ENCODE measurements around the gene C5orf63.

Gene C5orf63

GRCh38 chr5:127076315-127077129 lies 3.2 kb upstream of the C5orf63 start:
- DNase-seq (ENCODE audit: low read depth): peak; percentile 29
- H3K4me3 ChIP-seq (ENCODE audit: low read length): no peak overlapping the region
- no peak for TF ChIP-seq CTCF (IDR thresholded peaks at IDR 0.05; ENCODE audit: insufficient read depth, low read depth, low read length, missing control alignments)

- no peak overlapping the region for H3K4me3 ChIP-seq (ENCODE audit: low read length)
- DNase-seq (ENCODE audit: low read depth): no peak
- TF ChIP-seq CTCF (IDR thresholded peaks at IDR 0.05; ENCODE audit: insufficient read depth, low read depth, low read length, missing control alignments): no peak
Measured at GRCh38 chr5:127074466-127074865, 1.2 kb upstream of the C5orf63 start.

GRCh38 chr5:127070243-127070642 lies 3.1 kb downstream of the C5orf63 start:
- no peak for DNase-seq (ENCODE audit: low read depth)
- no peak overlapping the region for H3K4me3 ChIP-seq (ENCODE audit: low read length)
- TF ChIP-seq CTCF (IDR thresholded peaks at IDR 0.05; ENCODE audit: insufficient read depth, low read depth, low read length, missing control alignments): no peak

GRCh38 chr5:127068493-127069214 lies 4.6 kb downstream of the C5orf63 start:
- TF ChIP-seq CTCF (IDR thresholded peaks at IDR 0.05; ENCODE audit: insufficient read depth, low read depth, low read length, missing control alignments): no peak
- DNase-seq (ENCODE audit: low read depth): peak; percentile 52
- no peak overlapping the region for H3K4me3 ChIP-seq (ENCODE audit: low read length)

- TF ChIP-seq CTCF (IDR thresholded peaks at IDR 0.05; ENCODE audit: insufficient read depth, low read depth, low read length, missing control alignments): no peak
- no peak for DNase-seq (ENCODE audit: low read depth)
- no peak overlapping the region for H3K4me3 ChIP-seq (ENCODE audit: low read length)
Measured at GRCh38 chr5:127066721-127067120, 6.6 kb downstream of the C5orf63 start.

GRCh38 chr5:127064253-127064840 lies 9.0 kb downstream of the C5orf63 start:
- no peak overlapping the region for H3K4me3 ChIP-seq (ENCODE audit: low read length)
- no peak for TF ChIP-seq CTCF (IDR thresholded peaks at IDR 0.05; ENCODE audit: insufficient read depth, low read depth, low read length, missing control alignments)
- DNase-seq (ENCODE audit: low read depth): peak; percentile 90
